Effector memory CD4-positive, alpha-beta T cell (primary cell): ENCODE results near the gene ANXA2.

Experiments used
- DNase-seq, 3 donors: peaks; one replicate each; pipeline ENCODE4 v3.0.0-alpha.2; 2020
- H3K27ac ChIP-seq: 2 replicates; pipeline ENCODE4 v1.7.0; 2013; ENCODE audit warnings: mild to moderate bottlenecking, low read length, moderate library complexity; ENCODE audit not compliant: insufficient read depth, poor library complexity, severe bottlenecking
- H3K27me3 ChIP-seq: replicated peaks from 2 replicates; pipeline ENCODE4 v1.7.0; 2013; ENCODE audit warnings: mild to moderate bottlenecking, low read length; ENCODE audit not compliant: insufficient read depth, control insufficient read depth, poor library complexity, severe bottlenecking
- H3K36me3 ChIP-seq: 2 replicates; pipeline ENCODE4 v1.7.0; 2013; ENCODE audit warnings: mild to moderate bottlenecking, low read length, moderate library complexity; ENCODE audit not compliant: control insufficient read depth, insufficient read depth
- H3K4me1 ChIP-seq: 2 replicates; pipeline ENCODE4 v1.7.0; 2013; ENCODE audit warnings: low read length, mild to moderate bottlenecking; ENCODE audit not compliant: control insufficient read depth, insufficient read depth, poor library complexity, severe bottlenecking
- H3K4me3 ChIP-seq: 2 replicates; pipeline ENCODE4 v1.7.0; 2013; ENCODE audit warnings: low read length, low read depth, mild to moderate bottlenecking; ENCODE audit not compliant: insufficient read depth, poor library complexity, severe bottlenecking
- H3K9me3 ChIP-seq: 2 replicates; pipeline ENCODE4 v1.7.0; 2013; ENCODE audit warnings: mild to moderate bottlenecking, low read length, moderate library complexity; ENCODE audit not compliant: control insufficient read depth

ANXA2 gene

DNA sequence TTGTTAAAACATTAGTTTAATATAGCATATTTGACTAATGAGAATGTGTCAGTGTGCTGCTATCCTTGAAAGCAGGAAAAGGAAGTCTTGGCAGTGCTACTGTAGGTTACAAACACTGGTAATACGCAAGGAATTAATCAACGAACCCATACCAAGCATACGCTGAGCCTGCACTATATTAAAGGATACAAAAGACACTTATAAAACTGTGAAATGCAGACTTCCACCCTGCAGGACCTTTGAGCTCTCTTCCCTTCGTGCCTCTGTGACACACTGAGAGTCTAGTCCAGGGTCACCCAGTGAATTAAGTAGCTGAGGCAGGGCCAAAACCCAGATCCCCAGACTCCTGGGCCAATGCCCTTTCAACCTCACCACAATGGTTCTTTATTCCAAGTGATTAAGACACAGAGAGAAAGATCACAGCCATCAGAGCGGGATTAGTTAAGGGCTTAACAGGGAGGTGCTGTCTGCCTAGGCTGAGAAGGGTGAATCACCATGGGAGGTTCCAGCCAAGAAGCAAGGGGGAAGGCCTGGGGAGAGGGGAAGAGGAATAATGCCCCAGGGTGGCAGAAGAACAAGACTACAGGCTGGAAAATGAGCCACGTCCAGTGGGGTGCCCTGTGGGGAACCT lies 6.8 kb downstream of the ANXA2 start:
- Histone ChIP-seq H3K4me3 (no peak overlapping the region), H3K27ac (no peak overlapping the region), H3K36me3 (no peaks in the 10 kb centered on the region), H3K27me3 (no peaks in the 10 kb centered on the region), H3K9me3 (no peaks in the 10 kb centered on the region), H3K4me1 (peaks cover 49% of the 10 kb centered on the region)
- DNase-seq, result no peak

DNA sequence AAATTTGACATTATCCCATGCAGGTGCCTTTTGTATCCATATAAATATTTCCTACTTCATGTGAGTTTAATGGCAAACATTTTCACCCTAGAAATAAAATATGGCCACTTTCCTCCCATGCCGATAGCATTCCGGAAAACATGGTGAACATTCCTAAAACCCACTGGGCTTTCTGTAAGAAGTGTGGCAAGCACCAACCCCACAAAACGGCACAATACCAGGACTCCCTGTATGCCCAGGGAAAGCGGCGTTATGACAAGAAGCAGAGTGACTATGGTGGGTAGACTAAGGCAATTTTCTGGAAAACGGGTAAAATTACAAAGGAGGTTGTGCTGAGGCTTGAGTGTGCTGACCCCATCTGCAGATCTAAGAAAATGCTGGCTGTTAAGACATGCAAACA lies 7.6 kb downstream of the ANXA2 start:
- H3K9me3 ChIP-seq, result no peaks in the 10 kb centered on the region
- no peak for DNase-seq
- no peak overlapping the region for H3K4me3 ChIP-seq
- no peaks in the 10 kb centered on the region for H3K36me3 ChIP-seq
- no peak overlapping the region for H3K27ac ChIP-seq
- no peaks in the 10 kb centered on the region for H3K27me3 ChIP-seq
- H3K4me1 ChIP-seq, result peaks cover 43% of the 10 kb centered on the region

DNA sequence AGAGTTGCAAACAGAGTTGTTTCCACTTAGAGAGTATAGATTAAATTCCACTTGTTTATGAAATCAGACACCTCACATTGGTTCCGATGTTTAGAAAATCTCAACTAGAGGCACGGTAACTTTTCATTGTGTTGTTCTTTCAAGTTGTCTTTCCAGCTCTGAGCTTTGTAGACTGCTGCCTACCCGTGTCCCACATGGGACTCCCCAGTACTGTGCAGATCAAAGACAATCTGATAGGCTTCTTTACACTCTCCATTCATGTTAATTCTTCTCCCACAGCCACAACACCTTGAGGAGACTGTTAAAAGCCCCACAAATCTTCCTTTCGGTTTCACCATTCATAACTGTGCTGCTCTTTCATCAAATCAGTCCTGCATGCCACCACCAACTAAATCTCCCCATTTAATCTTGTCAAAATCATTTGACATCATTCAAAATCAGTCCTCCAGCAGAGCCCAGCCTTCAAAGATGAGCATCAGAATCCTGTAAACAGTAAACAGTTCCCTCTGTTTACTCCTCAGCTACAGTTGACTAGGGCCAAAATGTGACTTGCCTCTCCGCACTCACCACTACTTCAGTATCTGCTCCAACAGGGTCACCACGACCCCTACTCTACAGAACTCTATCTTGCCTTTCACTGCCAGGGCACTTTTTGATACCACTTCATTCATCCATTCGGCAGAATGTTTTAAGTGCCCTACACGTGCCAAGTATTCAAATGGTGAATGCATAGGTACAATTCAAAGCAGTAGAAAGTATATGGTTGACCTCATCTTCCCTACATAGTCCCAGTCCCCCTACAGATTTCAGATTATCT lies 8.3 kb downstream of the ANXA2 start:
- H3K27me3 ChIP-seq, result no peaks in the 10 kb centered on the region
- peak in 2 of 3 donors; percentile 6 to 14 for DNase-seq
- H3K27ac ChIP-seq, result peak overlapping the region; percentile 46
- H3K36me3 ChIP-seq, result peaks cover 3% of the 10 kb centered on the region
- no peaks in the 10 kb centered on the region for H3K9me3 ChIP-seq
- peaks cover 42% of the 10 kb centered on the region for H3K4me1 ChIP-seq
- H3K4me3 ChIP-seq, result peak overlapping the region; percentile 29

DNA sequence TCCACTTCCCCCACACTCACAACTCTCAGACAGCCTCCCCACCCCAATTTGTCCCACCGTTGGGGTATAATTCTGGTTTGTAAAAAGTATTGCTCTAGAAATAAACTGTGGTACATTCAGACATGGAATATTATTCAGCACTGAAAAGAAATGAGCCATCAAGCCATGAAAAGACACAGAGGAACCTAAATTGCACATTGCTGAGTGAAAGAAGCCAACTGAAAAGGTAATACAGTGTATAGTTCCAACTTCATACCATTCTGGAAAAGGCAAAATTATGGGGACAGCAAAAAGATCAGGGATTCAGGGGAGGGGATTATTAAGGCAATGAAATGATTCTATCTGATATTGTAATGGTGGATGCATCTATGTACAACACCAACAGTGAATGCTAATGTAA lies 10.5 kb downstream of the ANXA2 start:
- Histone ChIP-seq H3K4me3 (no peak overlapping the region), H3K9me3 (no peaks in the 10 kb centered on the region), H3K4me1 (peaks cover 22% of the 10 kb centered on the region), H3K27ac (no peak overlapping the region), H3K27me3 (no peaks in the 10 kb centered on the region), H3K36me3 (peaks cover 6% of the 10 kb centered on the region)
- DNase-seq, result no peak

DNA sequence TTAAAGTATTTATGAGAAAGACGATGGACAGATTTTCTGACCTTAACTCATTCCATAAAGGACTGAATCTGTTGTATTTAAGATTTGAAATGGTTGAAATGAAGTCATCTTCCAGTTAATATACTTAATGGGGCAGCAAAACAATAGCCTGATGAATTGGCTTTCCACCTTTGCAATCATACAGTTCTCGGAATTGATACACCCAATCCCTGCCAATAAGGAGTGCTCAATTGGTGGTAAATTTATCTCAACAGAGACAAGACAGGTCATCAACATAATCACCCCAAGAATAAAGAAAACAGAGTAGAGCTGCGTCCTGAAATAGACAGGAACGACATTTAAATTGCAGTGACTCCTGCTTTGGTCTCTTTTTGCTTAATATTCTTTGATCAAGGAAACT lies 11.2 kb downstream of the ANXA2 start:
- Histone ChIP-seq H3K4me1 (peaks cover 19% of the 10 kb centered on the region), H3K9me3 (no peaks in the 10 kb centered on the region), H3K27ac (no peak overlapping the region), H3K4me3 (no peak overlapping the region), H3K36me3 (peaks cover 11% of the 10 kb centered on the region), H3K27me3 (no peaks in the 10 kb centered on the region)
- no peak for DNase-seq

DNA sequence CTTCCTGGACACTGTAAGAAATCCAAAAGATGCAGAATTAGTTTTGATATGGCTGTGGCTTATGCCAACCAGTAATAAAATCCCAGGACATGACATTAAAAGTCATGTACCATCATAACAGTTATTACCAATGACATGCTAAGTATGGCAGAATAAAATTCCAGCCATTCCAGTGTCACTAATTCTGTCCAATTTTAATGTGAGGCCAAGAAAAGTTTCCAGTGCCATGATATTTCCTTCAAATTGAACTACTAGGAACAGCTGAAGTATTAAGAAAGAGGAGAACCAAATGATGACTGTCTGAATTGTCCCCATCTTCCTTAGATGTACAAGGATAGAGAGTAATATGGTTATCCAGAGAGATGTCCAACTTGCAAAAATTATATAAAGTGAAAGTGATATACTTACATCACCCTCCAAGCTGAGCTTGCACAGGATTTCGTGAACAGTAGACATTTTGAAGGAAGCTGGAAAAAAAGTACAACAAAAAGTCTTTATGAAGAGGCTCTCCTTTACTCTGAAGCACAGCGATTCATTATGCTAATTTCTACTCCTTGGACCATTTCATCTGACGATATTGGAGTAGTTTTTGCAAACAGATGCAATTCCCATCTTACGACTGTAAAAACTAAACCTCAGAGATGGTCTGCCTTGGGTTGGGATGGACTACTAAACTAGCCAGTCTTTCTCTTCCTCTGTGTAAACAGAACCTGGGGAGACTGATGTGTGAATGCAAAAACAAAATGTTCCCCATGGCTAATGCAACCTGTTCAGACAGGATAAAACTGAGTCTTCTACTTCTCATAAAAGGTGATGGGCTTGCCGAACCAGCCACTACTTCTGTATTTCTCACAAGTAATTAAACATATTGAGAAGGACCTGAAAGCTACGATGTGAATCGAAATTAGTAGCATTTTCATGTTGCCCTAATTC lies 11.9 kb downstream of the ANXA2 start:
- H3K4me1 ChIP-seq, result peaks cover 15% of the 10 kb centered on the region
- no peak overlapping the region for H3K4me3 ChIP-seq

DNA sequence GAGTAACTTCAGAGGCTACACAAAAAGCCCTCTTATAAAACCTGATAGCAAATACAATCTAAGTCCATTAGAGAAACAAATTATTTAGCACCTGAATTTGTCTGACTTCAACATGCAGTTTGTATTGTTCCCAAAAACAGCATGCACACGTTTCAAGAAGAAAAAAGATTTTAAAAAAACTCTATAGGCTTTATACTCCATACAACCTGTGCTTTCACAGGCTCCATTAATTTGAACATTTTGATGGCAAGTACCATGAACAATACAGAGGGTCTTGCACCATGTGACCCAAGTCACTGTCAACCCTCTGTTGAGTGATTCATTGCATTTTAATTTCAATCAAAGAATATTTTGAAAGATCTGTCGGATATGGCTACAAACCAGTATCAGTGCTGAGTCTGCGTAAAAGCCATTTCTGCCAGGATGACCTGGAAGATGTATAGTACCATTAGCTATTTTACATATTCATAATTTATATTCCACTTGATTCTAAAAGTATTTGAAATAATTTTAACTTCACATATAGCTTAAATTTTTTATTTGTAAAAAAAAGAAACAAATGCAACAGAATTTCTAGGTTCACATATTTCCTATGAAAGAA lies 13.2 kb downstream of the ANXA2 start:
- Histone ChIP-seq H3K4me1 (peaks cover 7% of the 10 kb centered on the region), H3K9me3 (no peaks in the 10 kb centered on the region), H3K4me3 (no peak overlapping the region), H3K36me3 (peaks cover 25% of the 10 kb centered on the region), H3K27ac (no peak overlapping the region), H3K27me3 (no peaks in the 10 kb centered on the region)
- no peak for DNase-seq

More for the DNA sequence above, 11.9 kb downstream of the ANXA2 start:
- Histone ChIP-seq H3K36me3 (peaks cover 16% of the 10 kb centered on the region), H3K27ac (no peak overlapping the region), H3K9me3 (no peaks in the 10 kb centered on the region), H3K27me3 (no peaks in the 10 kb centered on the region)
- no peak for DNase-seq

DNA sequence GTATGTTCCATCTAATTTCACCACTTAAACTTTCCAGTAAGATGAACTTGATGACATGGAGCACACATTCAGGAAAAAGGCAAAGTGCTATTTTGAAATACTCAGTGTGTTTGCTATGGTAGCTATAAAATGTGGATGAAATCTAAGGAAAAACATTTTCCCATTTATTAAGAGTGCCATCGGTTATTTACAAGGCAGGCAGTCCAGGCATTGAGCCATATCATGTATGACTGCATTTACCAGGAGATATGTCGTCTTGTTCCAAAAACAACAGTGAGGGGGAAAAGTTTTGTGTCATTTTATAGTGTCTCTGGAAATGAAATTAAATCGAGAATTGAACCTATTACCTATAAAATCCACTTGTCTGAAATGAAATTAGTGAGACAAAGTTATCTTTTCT lies 13.7 kb downstream of the ANXA2 start:
- Histone ChIP-seq H3K36me3 (peaks cover 25% of the 10 kb centered on the region), H3K27ac (no peak overlapping the region), H3K4me3 (no peak overlapping the region), H3K4me1 (peaks cover 4% of the 10 kb centered on the region), H3K27me3 (no peaks in the 10 kb centered on the region), H3K9me3 (no peaks in the 10 kb centered on the region)
- no peak for DNase-seq

DNA sequence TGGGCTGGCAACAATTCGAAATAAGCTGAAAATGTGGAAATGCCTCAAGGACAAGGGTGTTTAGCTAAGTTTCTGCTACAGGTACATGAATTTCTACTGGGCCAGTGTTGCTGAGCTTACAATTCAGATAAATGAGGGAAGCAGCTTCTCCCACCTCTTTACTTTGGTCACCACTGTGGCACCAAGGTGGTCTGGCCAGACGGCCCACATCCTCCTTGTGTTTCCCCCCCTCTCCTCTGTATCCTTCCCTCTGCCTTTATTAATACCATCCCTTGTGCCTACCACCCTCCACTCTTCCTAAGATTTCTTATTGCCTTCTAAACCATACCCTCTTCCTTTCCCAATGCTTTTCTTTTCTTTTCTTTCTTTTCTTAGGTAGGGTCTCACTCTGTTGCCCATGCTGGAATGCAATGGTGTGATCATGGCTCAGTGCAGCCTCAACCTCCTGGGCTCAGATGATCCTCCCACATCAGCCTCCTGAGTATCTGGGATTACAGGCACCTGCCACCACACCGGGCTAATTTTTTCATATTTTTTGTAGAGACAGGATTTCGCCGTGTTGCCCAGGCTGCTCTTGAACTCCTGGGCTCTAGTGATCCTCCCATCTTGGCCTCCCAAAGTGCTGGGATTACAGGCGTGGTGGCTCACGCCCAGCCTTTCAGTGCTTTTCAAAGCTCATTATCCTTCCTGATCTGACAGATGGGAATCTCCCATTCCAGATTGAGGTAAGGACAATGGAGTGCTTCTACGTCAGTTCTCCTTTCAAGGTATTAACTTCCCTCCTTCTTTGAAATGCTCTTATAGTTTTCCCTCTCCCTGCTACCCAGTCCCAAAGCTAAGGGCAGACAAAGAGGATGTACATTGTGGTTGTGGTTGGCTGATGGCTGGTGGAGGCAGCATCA lies 14.8 kb downstream of the ANXA2 start:
- no peaks in the 10 kb centered on the region for H3K9me3 ChIP-seq
- H3K4me3 ChIP-seq, result no peak overlapping the region
- H3K27ac ChIP-seq, result no peak overlapping the region
- DNase-seq, result no peak
- H3K27me3 ChIP-seq, result no peaks in the 10 kb centered on the region
- H3K36me3 ChIP-seq, result peaks cover 25% of the 10 kb centered on the region
- no peaks in the 10 kb centered on the region for H3K4me1 ChIP-seq
